HG03354 (cell line): ENCODE results near the gene EDARADD.

Experiments used
- ATAC-seq: cut with Tn5 transposase; IDR thresholded peaks from one replicate; pipeline ENCODE4 v1.9.1; 2021; ENCODE audit warnings: mild to moderate bottlenecking; ENCODE audit not compliant: unreplicated experiment, poor library complexity, severe bottlenecking

The EDARADD gene

DNA sequence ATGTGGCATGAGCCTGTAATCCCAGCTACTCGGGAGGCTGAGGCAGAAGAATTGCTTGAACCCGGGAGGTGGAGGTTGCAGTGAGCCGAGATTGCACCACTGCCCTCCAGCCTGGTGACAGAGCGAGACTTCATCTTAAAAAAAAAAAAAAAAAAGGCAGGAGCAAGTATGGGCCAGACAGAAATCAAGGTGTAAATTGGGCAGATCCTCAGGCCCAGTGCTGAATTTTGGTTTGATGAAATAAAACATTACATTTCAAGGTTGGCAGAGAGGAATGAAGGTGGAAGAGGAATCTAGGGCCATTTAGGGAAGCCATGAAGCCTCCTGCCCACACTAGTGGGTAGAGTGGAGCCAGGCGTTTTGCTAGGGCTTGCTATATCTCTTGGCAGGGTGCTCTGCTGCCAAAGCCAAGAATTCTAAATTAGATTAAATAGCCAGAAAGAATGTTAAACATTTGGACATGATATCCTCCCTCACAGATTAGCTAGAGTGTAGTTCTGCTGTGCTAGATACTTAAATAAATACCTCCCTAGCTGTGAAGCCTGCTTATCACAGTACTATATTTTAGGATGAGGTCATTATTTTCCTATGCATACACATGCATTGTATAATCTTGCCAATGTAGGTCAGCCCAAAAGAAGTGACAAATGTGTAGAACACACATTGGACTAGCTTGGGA, 113.1 kb downstream of the EDARADD start:
- ATAC-seq = no peak

DNA sequence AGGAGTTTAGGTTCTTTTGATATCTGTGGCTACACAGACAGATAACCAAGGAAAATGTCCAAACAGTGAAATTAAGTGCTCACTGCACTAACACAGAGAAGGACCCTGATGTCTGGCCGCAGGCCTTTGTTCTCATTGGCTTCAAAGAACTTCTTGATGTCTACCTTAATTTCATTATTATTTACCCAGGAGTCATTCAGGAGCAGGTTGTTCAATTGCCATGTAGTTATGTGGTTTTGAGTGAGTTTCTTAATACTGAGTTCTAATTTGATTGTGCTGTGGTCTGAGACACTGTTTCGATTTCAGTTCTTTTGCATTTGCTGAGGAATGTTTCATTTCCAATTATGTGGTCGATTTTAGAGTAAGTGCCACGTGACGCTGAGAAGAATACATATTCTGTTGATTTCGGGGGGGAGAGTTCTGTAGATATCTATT, 114.5 kb downstream of the EDARADD start:
- ATAC-seq = no peak

DNA sequence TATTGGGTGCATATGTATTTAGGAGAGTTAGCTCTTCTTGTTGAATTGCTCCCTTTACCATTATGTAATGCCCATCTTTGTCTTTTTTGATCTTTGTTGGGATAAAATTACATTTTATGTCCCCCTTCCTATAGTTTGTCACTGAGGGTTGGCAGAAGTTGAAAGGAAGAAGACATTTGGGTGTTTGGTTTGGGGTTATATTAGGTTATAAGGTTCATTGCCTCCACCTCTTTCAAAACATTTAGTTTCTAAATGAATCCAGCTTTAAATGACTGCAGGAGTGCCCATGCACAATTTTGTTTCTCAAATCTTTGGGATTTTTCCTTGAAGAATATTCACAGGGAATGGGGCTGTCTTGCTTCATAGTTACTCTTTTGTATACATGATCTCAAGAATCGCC, 115.1 kb downstream of the EDARADD start:
- ATAC-seq = no peak

DNA sequence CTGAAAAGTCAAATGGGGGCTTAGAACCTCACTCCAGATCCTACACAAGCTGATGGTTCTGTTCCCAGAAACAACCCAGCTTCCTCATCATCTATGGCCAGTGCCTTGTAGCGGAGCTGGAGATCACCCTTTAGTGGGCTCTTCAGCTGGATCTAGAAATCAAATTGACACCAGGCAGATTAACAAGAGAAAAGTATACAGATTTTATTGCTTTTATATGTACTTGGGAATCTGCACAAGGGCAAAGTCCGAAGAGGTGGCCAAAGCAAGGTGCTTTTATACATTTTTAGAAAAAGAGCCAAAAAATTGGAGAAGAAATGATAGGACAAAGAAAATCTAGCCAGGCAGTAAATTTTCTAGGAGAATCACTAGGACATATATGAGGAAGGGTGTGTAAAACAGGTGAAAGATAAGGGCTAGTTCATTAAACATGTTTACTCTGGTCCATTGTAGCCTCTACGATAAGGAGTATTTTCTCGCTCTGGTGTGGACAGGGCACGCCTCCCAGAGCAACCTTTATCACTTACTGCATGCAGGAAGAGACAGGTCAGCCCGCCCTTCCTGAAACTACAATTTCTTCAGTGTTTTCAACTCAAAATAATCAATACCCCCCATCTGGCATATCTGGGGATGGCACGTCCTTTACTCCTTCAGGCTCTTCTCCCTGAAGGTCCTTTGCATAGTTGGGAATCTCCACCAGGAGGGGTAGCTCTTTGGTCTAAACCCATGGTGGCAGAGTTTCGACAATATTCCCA, 115.7 kb downstream of the EDARADD start:
- ATAC-seq = no peak

DNA sequence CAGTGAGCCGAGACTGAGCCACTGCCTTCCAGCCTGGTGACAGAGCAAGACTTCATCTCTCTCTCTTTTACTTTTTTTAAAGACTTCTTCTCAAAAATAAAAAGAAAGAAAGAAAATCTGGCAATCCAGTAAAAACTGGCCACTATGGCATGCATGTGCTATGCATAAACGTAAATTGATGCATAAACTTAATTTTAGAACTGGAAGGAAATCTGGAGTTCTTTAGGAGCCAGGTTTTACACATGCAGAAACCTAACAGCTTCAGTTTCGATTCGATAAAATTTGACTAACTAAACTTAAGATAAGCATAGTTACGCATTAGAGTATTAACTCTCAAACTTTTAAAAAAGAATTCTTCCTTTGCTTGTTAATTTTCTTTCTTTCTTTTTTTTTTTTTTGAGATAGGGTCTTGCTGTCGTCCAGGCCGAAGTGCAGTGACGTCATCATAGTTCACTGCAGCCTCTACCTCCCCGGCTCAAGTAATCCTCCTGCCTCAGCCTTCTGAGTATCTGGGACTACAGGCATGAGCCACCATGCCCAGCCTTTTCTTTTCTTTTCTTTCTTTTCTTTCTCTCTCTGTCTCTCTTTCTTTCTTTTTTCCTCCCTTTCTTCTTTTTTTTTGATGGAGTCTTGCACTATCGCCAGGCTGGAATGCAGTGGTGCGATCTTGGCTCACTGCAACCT, 117.8 kb downstream of the EDARADD start:
- ATAC-seq = no peak

DNA sequence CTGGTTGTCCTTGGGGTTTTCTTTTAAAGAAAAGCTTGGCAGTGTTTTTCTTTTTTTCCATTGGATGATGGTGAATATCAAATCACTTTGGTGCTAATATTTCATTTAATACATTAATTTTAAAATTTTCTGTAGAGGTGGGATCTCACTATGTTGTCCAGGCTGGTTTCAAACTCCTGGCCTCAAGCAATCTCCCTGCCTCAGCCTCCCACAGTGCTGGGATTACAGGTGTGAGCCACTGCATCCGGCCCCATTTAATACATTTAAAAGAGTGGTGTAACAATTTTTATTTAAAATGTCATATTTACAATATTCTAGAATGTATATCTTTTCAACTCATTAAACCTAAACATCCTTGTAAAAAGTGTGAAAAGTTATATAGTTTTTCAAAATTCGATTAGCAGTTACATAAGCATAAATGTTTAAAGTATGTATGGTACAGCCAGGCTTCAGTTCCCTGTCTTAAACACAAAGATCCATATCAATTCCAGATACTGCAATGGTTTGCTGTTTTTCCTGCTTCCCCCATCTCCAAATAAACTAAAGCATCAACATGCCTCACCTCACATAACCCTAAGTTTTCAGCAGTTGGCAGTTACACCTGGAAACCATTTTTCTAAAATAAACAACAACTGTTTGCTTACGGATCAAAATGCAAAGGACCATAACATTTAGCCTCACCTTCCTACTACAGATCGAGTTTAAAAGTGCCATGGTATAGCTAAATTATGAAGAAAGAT, 120.8 kb downstream of the EDARADD start:
- ATAC-seq = no peak

DNA sequence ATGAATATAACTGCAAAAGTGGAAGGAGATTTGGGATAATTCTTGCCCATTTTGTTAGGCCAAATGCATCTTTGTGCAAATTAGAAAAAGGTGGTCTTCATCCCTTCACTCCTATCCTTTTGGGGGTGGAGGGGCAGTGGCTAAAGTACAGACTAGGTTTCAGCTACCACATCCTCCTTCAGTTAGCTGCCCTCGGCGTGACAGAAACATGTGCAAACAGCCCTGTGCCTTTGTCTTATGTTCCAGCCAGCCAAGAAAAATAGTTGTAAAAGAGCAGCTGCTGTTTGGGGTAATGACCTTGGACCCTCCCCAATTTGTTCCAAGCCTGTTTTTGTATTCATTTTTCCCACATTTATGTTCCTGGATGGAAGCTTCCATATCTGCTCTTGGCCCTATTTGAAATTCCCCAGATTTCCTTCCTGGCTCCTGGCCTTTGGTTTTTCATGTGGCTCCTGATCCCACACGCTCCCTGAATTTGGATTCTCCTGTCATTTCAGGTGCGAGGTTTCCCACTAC, 121.4 kb downstream of the EDARADD start:
- no peak for ATAC-seq

DNA sequence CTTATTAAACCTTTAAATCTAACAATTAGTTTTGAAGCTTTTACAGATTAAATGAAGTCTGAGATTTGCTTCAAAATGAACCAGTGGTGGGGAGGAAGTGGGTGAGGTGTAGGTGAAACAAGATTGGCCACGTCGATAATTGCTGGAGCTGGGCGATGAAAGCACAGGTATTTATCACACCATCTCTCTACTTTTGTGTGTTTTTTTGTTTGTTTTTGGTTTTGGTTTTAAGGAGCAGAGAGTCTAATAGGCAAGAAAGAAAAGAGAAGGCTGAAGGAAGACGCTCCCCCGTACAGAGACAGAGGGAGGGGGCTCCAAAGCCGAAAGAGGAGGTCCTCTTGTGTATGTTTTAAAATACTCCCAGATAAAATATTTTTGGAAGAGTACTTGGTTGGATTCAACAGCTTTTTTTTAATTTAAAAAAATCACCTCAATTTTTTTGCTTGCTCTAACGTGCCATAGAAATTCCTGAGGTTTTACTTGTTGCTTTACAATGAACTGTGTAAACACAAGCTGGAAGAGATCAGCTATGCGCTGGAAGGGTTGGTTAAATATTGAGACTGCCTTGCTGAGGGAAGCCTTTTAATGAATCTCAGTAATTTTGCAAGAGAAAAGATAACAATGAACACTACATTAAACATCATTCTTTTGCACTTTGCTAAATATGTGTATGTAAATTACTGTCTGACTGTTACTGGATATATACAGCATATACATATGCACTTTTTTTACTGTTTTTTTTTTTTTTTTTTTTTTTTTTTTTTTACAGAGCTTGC, 123.0 kb downstream of the EDARADD start:
- ATAC-seq = no peak

DNA sequence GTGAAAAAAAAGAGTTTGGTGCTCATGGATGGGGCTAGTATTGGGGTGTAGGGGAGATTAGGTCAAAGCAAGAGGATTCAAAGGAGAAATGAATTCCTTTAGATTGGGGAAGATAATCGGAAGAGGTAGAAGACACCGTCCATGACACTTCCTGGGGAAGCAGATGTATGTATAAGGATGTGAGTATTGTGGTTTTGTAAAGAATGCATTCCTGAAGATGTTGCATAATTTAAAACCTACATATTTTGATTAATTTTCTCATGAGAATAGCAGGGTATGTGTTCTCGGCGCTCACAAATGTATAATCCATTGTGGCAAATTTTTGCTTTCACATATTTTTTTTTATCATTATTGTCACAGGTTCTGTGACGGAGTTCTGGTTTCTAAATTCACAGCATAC, 124.2 kb downstream of the EDARADD start:
- no peak for ATAC-seq

DNA sequence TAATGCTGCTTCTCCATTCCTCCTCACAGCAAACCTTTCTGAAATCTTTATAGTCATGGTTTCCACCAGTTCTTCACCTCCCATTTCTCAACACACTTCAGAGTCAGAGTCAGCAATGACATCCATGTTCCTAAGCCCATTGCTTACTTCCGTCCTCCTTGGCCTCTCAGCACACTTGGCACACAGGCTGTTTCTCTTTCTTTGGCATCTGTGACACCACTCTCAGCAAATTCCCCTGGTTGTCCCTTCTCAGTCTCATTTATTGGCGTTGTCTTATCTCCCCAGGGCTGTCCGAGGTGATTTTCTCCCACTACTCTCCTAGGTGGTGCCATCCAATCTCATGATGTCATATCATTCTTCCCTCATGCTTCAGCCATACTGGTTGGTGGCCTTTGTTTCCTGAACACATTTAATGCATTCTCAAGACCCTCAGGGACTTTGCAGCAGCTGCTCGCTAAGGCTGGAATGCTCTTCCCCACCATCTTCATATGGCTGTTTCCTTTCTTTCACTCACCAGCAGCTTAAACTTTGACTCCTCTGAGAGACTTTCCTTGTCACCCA, 126.4 kb downstream of the EDARADD start:
- no peak for ATAC-seq

DNA sequence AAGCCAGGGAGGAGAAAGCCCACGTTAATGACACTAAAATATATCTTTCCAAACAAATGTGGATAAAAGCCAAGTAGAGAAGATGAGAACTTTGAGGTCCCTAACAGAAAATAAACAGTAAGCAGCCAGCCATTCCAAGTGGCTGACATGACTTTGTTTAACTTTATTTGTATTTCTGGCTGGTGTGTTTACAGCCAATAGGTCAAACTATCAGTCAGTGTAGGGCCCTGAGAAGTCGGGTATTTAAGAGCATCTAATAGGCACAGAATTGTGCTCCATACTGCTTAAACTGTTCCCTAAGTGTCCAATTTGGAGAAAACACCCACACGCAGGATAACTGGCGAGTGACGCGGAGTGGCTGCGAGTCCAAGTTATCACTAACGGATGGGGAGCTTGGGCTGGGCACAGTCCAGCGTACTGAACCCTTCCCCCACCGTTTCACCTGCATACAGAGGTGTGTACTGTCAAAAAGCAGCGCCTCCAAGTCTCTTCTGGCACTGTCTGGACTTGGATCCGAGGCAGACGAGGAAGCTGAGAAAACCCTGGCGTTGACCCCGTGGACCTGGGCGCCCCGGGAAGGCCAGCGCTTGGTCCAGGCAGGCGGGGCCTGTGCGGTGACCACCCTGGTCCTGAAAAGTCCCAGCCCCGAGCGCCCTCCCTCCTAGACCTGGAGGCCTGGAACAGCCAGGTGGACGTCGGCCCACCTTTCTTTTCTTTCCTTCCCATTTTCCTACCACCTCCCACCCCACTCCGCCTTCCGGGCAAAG, 129.0 kb downstream of the EDARADD start:
- peak; percentile 1 for ATAC-seq

DNA sequence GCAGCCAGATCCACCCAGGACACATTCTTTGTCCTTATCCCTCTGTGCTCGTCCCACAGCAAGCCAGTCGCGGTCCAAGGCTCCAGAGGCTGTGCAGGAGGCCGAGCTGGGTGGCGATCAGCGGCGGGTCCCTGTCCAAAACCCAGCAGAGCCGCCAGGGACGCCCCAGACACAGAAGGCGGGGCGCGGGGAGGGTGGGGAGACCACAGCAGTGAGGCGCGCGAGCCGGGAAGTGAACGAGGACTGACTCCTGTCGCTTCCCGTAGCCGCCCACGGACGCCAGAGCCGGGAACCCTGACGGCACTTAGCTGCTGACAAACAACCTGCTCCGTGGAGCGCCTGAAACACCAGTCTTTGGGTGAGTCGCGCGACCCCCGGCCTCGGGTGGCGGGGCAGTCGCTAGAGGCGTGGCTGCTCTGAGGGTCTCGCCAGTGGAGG, 129.6 kb downstream of the EDARADD start, which contains the start of gene LGALS8:
Gene LGALS8 (plus strand): TSS at position 279 of the 438 bp plus-strand sequence. CDS start 2,089 bp downstream, outside the sequence.
- peak; percentile 61 for ATAC-seq

DNA sequence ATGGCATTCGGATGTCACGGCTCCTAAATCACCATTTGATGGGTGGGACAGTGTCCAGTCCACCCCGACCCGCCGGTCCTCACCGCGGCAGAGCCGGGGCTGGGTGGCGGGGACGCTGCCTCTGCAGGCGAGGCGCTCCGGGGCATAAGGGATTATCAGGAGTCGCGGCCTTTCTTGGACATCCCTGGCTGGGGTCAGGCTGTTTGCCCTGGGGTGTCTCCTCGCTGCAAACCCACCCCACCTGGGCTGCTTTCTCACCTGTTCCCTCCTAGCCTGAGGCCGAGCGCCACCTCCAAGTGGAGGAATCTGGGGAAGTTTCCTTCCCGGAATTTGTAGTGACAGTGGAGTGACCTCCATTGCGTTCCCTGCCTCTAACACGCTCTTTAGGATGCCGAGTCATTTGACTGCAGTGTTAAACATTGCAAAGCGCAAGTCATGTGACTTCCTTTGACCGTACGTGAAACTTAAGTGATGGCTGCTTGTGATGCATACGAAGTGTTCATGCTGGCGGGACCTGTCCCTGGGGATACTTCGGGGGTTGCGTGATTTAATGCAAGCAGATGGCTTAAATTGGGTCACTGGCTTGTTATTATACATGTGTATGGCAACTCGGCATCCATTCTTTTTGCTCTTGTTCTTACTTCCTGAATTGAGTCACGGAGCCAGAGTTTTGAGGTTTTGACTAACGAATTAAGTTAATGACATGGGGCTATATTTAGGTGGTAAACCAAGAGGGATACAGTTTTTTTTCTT, 130.2 kb downstream of the EDARADD start:
- ATAC-seq = peak; percentile 94

DNA sequence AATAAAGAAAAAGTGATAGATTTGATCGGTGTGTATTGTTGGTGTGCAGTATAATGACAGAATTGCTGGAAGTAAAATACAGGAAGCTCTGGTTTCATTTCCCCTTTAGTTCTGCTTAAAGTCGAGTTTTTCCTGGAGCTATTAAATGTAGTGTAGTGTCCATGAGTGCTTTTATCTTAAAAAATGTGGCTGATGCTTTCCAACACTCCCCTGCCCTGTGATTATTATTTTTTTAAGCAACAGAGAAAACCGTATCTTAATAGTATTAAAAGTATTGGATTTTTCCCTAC, 130.8 kb downstream of the EDARADD start:
- ATAC-seq = peak; percentile 6

DNA sequence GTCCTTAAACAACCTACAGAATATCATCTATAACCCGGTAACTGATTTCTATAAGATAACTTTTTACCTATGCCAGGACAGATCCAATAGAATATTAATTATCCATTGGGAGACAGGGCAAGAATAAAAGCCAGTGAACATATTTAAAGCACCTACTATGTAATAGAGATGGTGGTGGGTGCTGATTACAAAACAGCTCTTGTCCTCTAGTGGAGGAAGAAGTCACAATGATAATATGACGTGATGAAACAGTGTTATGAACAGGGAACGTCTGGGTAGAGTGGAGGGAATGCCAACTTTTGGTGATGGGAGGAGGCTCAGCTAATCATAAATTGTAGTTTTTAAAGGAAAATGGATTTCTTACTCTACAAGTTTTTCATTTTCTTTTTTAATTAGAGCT, 132.0 kb downstream of the EDARADD start:
- no peak for ATAC-seq

DNA sequence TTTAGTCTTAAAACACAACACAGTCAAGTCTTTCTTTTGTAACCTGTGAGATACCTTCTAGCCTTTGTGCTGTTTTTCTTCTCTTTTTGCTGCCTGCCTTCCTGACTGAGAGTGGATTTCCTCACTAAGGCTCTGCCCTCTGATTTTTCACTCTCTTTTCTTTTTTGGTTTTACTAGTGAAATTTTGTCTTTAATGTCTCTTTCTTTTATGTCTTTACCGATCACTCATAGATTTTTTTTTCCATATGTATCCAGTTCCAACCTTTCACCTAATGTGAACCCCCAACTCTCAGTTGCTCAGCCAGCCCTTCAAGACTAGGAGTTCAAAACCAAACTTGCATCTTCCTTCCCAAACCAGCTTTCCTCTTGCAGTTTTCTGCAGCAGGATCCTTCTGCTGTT, 136.2 kb downstream of the EDARADD start:
- ATAC-seq = no peak

DNA sequence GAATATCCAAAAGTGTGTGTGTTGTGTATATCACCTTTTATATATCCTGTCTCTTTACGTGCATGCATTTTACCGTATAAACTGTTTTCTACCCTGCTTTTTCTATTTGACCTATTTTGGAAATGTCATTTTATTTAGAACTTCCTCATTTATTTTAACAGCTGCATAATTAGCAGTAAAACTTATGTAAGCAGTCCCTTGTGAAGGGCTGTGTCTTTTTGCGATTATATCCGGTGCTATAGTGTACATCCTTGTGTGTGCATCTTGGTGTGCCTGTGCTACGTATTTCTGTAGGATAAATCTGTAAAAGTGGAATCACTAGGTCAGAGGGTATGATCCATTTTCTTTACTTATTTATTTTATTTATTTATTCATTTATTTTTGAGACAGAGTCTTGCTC, 136.9 kb downstream of the EDARADD start:
- ATAC-seq = no peak

DNA sequence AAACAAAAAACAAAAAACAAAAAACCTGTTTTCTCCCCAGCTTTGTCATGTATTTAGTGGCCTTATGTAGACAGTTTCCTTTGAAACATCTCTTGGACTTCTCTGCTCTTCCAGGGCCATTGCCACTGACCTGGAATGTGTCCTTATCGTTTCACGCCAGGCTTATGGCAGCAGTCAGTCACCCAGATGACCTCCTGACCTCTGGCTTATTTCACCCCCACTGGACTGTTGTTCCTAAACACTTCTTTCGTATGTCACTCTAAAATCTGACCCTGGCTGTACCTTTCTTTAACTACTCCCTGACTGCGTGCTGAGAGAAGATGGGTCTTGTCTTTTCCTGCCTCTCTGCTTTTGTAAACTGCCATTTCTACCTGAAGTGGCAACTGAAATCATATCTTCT, 138.8 kb downstream of the EDARADD start:
- no peak for ATAC-seq
